IMR-90 (cell line): ENCODE measurements around the gene SPINK14.

ENCODE experiments used
- BHLHE40 ChIP-seq: fragments of 150-350 bp; IDR thresholded peaks from 2 replicates; pipeline ENCODE4 v1.6.1; 2016; ENCODE audit warnings: mild to moderate bottlenecking, low read depth, low read length
- CEBPB ChIP-seq: IDR thresholded peaks from 2 replicates; pipeline ENCODE4 v1.6.1; 2012; ENCODE audit warnings: low read depth, low read length, improper control_type of control experiment
- CHD1 ChIP-seq: IDR thresholded peaks from 2 replicates; pipeline ENCODE4 v1.6.1; 2012; ENCODE audit warnings: low read depth, low read length, improper control_type of control experiment
- FOS ChIP-seq: fragments of 150-350 bp; IDR thresholded peaks from 2 replicates; pipeline ENCODE4 v1.6.1; 2016; ENCODE audit warnings: low read depth, low read length
- MAZ ChIP-seq: IDR thresholded peaks from 2 replicates; pipeline ENCODE4 v1.6.1; 2012; ENCODE audit warnings: low read depth, mild to moderate bottlenecking, low read length, improper control_type of control experiment, moderate library complexity, borderline replicate concordance
- MXI1 ChIP-seq: IDR thresholded peaks from 2 replicates; pipeline ENCODE4 v1.6.1; 2012; ENCODE audit warnings: low read depth, mild to moderate bottlenecking, low read length, moderate library complexity, borderline replicate concordance
- POLR2A ChIP-seq: IDR thresholded peaks from 2 replicates; pipeline ENCODE4 v1.6.1; 2012; ENCODE audit warnings: mild to moderate bottlenecking, low read depth, low read length
- RAD21 ChIP-seq: IDR thresholded peaks from 2 replicates; pipeline ENCODE4 v1.6.1; 2012; ENCODE audit warnings: low read length, improper control_type of control experiment
- RCOR1 ChIP-seq: IDR thresholded peaks from 2 replicates; pipeline ENCODE4 v1.6.1; 2012; ENCODE audit warnings: mild to moderate bottlenecking, low read length, improper control_type of control experiment; ENCODE audit not compliant: insufficient replicate concordance
- RFX5 ChIP-seq: IDR thresholded peaks from 2 replicates; pipeline ENCODE4 v1.8.0; 2012; ENCODE audit warnings: low read depth, mild to moderate bottlenecking, low read length, moderate library complexity
- SMC3 ChIP-seq: fragments of 150-350 bp; IDR thresholded peaks from 2 replicates; pipeline ENCODE4 v1.6.1; 2016; ENCODE audit warnings: low read depth, mild to moderate bottlenecking, antibody characterized with exemption, low read length, moderate library complexity
- TF ChIP-seq, protein P1 (sequence below): conservative IDR thresholded peaks from 2 replicates; pipeline ENCODE4 v1.5.1; 2012; ENCODE audit warnings: mild to moderate bottlenecking, low read depth, low read length, improper control_type of control experiment
- TF ChIP-seq, protein P2 (sequence below): fragments of 150-350 bp; IDR thresholded peaks from 2 replicates; pipeline ENCODE4 v1.6.1; 2016; ENCODE audit warnings: low read depth, mild to moderate bottlenecking, low read length, moderate library complexity, borderline replicate concordance
- TF ChIP-seq, protein P3 (sequence below): fragments of 150-350 bp; IDR thresholded peaks from 2 replicates; pipeline ENCODE4 v1.6.1; 2017; ENCODE audit warnings: mild to moderate bottlenecking, antibody characterized with exemption, low read length, low read depth

- TF ChIP-seq RFX5 (no peak), BHLHE40 (no peak), POLR2A (no peak), MXI1 (no peak), RAD21 (no peak), CEBPB (no peak), RCOR1 (no peak), FOS (no peak), SMC3 (no peak), MAZ (no peak), CHD1 (no peak)
- TF ChIP-seq, protein P1, sequence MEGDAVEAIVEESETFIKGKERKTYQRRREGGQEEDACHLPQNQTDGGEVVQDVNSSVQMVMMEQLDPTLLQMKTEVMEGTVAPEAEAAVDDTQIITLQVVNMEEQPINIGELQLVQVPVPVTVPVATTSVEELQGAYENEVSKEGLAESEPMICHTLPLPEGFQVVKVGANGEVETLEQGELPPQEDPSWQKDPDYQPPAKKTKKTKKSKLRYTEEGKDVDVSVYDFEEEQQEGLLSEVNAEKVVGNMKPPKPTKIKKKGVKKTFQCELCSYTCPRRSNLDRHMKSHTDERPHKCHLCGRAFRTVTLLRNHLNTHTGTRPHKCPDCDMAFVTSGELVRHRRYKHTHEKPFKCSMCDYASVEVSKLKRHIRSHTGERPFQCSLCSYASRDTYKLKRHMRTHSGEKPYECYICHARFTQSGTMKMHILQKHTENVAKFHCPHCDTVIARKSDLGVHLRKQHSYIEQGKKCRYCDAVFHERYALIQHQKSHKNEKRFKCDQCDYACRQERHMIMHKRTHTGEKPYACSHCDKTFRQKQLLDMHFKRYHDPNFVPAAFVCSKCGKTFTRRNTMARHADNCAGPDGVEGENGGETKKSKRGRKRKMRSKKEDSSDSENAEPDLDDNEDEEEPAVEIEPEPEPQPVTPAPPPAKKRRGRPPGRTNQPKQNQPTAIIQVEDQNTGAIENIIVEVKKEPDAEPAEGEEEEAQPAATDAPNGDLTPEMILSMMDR = no peak
- TF ChIP-seq, protein P2, sequence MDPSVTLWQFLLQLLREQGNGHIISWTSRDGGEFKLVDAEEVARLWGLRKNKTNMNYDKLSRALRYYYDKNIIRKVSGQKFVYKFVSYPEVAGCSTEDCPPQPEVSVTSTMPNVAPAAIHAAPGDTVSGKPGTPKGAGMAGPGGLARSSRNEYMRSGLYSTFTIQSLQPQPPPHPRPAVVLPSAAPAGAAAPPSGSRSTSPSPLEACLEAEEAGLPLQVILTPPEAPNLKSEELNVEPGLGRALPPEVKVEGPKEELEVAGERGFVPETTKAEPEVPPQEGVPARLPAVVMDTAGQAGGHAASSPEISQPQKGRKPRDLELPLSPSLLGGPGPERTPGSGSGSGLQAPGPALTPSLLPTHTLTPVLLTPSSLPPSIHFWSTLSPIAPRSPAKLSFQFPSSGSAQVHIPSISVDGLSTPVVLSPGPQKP = no peak
- TF ChIP-seq, protein P3, sequence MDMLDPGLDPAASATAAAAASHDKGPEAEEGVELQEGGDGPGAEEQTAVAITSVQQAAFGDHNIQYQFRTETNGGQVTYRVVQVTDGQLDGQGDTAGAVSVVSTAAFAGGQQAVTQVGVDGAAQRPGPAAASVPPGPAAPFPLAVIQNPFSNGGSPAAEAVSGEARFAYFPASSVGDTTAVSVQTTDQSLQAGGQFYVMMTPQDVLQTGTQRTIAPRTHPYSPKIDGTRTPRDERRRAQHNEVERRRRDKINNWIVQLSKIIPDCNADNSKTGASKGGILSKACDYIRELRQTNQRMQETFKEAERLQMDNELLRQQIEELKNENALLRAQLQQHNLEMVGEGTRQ = no peak
Observed at GRCh38 chr5:148177207-148177606, 8.9 kb downstream of the SPINK14 start.
